Psoas muscle (tissue), 8 donors: ENCODE measurements around the gene MDN1. TPM values are rescaled to one million over a fixed set of nuclear protein-coding genes. Genes with fewer than 3 reads are reported as not detected.

Experiments
- ATAC-seq, 4 donors: fragments of 200-7000 bp; cut with Tn5 transposase; one replicate each; pipeline ENCODE4 v1.9.1; 2020; ENCODE audit warnings: moderate library complexity in 3 of 4, mild to moderate bottlenecking in 2 of 4
- DNase-seq, 2 donors: peaks; one replicate each; pipeline ENCODE4 v3.0.0-alpha.2; 2020
- H3K27ac ChIP-seq: fragments of 200-600 bp; one replicate; pipeline ENCODE4 v1.8.0; 2022
- H3K27me3 ChIP-seq, 3 donors: fragments of 200-600 bp in 1 of 3; one replicate each; pipeline versions ENCODE4 v1.6.1 to v1.8.0; 2013 to 2022; ENCODE audit warnings: low read length in 2 of 3, mild to moderate bottlenecking in 2 of 3, moderate library complexity in 1 of 3; ENCODE audit not compliant: insufficient read depth in 3 of 3
- H3K36me3 ChIP-seq, 2 donors: fragments of 200-600 bp in 1 of 2; one replicate each; pipeline versions ENCODE4 v1.6.1 to v1.8.0; 2013 to 2022; ENCODE audit warnings: low read depth in 1 of 2, mild to moderate bottlenecking in 1 of 2, moderate library complexity in 1 of 2; ENCODE audit not compliant: insufficient read depth in 1 of 2
- H3K4me1 ChIP-seq: fragments of 200-600 bp; one replicate; pipeline ENCODE4 v1.8.0; 2022
- H3K4me3 ChIP-seq: fragments of 200-600 bp; one replicate; pipeline ENCODE4 v1.8.0; 2022; ENCODE audit warnings: mild to moderate bottlenecking
- H3K9me3 ChIP-seq: fragments of 200-600 bp; one replicate; pipeline ENCODE4 v1.8.0; 2022
- WGBS, 3 donors: extraction: QIAGEN DNeasy Blood & Tissue Kit; methylation state at CpG; one replicate each; pipeline versions ENCODE4 v1.1.6 to v1.1.7; 2013; 5-methylcytosine and 5-hydroxymethylcytosine counted together
- intact Hi-C, 2 donors: fragments of 100-400 bp; cut with DNase I; formaldehyde crosslinking; loops; one replicate each; pipeline versions ENCODE4 v1.11.0 to v1.14.2; 2022
- polyA plus RNA-seq, 3 donors: library from polyadenylated mRNA; stranded (reverse); fragments of 200-250 nt; gene quantifications; one replicate each; pipeline ENCODE4 v1.2.3, GENCODE V29; 2013
- total RNA-seq, 4 donors: library from RNA; stranded (reverse); fragmentation: NEBNext Ultra II Directional in 2 of 4; extraction: Animal tissue kit (Norgen Biotek cat#: 25700) in 2 of 4; gene quantifications; one replicate each; pipeline versions ENCODE4 v1.2.1 to v1.2.4, GENCODE V29; 2021 to 2023
- TF ChIP-seq, protein P1 (sequence below): fragments of 200-600 bp; IDR thresholded peaks from one replicate; pipeline ENCODE4 v1.8.0; 2022; ENCODE audit warnings: antibody characterized with exemption
- donor health status: healthy with polysubstance abuse.
- donor health status: DM: no; HTN: no; CAD: no; lungs with moderate emphysema.
- donor health status: Bipolar disorder and iron deficiency.
- donor health status: healthy.
- donor health status: DM: yes; HTN: yes; CAD: no.
- donor health status: DM: no; HTN: no; CAD: no.
- donor health status: DM: no; HTN: no; CAD: no.
- donor health status: DM: yes; HTN: yes; CAD: no.

Gene MDN1
- total and polyA plus RNA-seq, 7 donors: 7.5 to 27.2 (median 14.6) TPM

DNA sequence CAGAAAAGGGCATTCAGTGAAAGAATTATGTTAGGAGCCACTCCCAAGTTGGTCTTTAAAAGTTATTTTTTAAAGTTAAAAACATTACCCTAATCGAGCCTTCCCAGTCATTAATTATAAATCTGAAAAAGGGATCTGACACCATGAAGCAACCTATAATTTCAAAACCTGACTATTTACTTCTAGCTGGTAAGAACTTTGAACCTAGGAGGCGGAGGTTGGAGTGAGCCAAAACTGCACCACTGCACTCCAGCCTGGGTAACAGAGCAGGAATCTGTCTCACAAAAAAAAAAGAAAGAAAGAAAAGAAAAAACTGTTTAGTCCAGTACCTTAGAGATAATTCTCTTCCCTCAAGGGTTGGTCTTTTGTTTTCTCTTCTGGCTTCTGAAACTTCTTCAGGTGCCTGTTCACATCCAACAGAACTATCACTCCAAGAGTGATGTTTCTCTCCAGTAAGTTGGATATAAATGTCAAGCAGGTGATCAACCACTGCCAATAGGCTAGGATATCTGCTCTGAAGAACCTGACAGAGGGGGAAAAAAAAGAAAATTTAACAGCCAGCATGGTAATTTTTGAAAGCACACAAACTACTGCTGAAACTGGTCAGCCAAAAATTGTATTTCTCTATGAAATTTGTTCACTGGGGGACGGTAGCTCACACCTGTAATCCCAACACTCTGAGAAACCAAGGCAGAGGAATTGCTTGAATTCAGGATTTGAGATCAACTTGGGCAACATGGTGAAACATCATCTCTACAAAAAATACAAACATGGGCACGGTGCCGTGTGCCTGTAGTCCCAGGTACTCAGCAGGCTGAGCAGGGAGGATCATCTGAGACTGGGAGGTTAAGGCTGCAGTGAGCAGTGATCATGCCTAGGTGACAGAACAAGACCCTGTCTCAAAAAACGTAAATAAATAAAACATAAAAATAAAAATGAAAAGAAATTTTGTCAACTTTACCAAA lies 38.2 kb downstream of the MDN1 start:
- DNase-seq (no peak), ATAC-seq (no peak)
- intact Hi-C loops: loop anchor here in 1 of 2 donors (10.0 kb wide), 1 partner anchor 67 kb away; no protein-coding TSS in a partner anchor
- Histone ChIP-seq H3K9me3 (no peaks in the 10 kb centered on the region), H3K27ac (no peak overlapping the region), H3K4me3 (no peak overlapping the region), H3K4me1 (no peaks in the 10 kb centered on the region), H3K36me3 (peaks cover 6 to 84% of the 10 kb centered on the region in 2 donors), H3K27me3 (no peaks in the 10 kb centered on the region)
- WGBS, 3 donors: 96 to 97% (median 97%) methylated on average over 6 of the region's 6 CpGs
- TF ChIP-seq, protein P1, sequence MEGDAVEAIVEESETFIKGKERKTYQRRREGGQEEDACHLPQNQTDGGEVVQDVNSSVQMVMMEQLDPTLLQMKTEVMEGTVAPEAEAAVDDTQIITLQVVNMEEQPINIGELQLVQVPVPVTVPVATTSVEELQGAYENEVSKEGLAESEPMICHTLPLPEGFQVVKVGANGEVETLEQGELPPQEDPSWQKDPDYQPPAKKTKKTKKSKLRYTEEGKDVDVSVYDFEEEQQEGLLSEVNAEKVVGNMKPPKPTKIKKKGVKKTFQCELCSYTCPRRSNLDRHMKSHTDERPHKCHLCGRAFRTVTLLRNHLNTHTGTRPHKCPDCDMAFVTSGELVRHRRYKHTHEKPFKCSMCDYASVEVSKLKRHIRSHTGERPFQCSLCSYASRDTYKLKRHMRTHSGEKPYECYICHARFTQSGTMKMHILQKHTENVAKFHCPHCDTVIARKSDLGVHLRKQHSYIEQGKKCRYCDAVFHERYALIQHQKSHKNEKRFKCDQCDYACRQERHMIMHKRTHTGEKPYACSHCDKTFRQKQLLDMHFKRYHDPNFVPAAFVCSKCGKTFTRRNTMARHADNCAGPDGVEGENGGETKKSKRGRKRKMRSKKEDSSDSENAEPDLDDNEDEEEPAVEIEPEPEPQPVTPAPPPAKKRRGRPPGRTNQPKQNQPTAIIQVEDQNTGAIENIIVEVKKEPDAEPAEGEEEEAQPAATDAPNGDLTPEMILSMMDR: no peak

DNA sequence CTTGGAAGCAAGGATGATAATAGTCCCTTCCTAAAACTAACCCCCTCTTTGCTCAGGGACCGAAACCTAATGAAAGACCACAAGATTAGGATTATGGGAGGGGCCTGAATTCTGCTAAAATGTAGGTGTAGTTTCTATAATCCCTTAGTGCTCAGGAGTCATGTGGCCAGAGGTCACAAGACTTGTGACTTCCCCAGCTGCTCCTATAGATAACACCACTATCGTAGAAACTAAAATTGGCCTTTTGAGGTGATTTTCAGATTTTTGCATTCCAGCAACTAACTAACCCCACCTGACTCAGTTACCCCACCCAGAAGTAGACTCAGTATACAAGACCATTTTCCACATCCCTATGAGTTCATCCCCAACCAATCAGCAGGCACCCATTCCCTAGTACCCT lies 42.1 kb downstream of the MDN1 start:
- no peaks in the 10 kb centered on the region for H3K27me3 ChIP-seq
- peaks cover 6 to 84% of the 10 kb centered on the region in 2 donors for H3K36me3 ChIP-seq
- H3K27ac ChIP-seq: no peak overlapping the region
- DNase-seq (no peak), ATAC-seq (no peak)
- TF ChIP-seq, protein P1: no peak
- 98 to 100% (median 98%) methylated on average over 2 of the region's 2 CpGs for WGBS, 3 donors
- no peaks in the 10 kb centered on the region for H3K4me1 ChIP-seq
- no peaks in the 10 kb centered on the region for H3K9me3 ChIP-seq
- no peak overlapping the region for H3K4me3 ChIP-seq
- intact Hi-C loops: no loop called here

DNA sequence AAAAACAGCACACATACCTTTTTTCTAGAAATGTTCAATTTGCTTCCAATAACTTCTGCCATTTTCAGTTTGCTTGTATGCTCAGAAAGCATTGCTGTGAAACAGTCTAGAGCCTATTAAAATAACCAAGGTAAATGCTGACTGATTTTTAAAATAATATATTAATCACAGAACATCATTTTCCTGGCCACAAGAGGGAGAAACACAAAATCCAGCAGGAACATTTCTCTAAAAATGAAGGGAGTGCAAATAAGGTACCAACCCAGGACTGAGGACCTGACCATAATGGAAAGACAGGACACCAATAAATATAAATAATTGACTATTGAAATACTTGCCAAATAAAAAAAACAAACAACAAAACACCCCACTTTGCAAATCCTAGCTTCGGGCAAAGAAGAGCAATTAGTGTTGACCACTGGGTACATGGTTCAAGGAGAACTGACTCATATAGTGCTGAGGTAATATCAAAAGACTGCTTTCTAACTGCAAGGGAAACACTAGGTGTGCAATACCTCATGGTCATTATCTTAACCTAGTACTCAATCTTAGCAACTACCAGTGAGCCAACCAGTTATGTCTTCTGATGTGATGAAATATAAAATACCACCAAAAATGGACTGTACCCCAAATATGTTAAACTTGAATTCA lies 42.9 kb downstream of the MDN1 start:
- Histone ChIP-seq H3K4me3 (no peak overlapping the region), H3K36me3 (peaks cover 7 to 84% of the 10 kb centered on the region in 2 donors), H3K4me1 (no peaks in the 10 kb centered on the region), H3K27ac (no peak overlapping the region), H3K27me3 (no peaks in the 10 kb centered on the region), H3K9me3 (no peaks in the 10 kb centered on the region)
- ATAC-seq (no peak), DNase-seq (no peak)
- intact Hi-C loops: no loop called here
- 94 to 97% (median 96%) methylated on average over 1 of the region's 1 CpG for WGBS, 3 donors
- TF ChIP-seq, protein P1: no peak

DNA sequence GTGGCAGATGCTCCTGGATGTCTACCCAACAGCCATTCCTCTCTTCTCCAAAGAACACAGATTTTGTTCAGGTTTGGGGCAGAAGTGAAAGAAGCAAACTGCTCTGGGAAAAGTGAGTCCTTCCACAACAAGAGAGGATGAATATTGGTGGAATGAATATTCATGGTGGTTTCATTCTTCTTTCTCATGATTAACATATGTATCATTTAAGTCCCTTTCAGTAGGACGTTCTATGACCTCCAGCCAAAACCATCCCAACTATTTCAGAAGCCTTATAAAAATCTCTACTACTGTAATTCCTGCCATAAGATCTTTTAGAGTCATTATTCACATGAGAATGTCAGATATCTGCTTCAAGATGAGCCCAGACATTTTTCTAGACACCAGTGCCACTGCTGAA lies 44.4 kb downstream of the MDN1 start:
- Histone ChIP-seq H3K36me3 (peaks cover 16 to 84% of the 10 kb centered on the region in 2 donors), H3K27ac (no peak overlapping the region), H3K9me3 (no peaks in the 10 kb centered on the region), H3K27me3 (no peaks in the 10 kb centered on the region), H3K4me1 (no peaks in the 10 kb centered on the region), H3K4me3 (no peak overlapping the region)
- intact Hi-C loops: no loop called here
- TF ChIP-seq, protein P1: no peak
- ATAC-seq: no peak
- DNase-seq: no peak
- WGBS, 3 donors: 93 to 96% (median 94%) methylated on average over 1 of the region's 1 CpG
